Right atrium auricular region (tissue), 2 donors: ENCODE results near the gene PRDX2. TPM values are rescaled to one million over a fixed set of nuclear protein-coding genes. Genes with fewer than 3 reads are reported as not detected.

Experiments
- DNase-seq: peaks from one replicate; pipeline ENCODE4 v3.0.0-alpha.2; 2019; ENCODE audit warnings: low spot score
- H3K27ac ChIP-seq, 2 donors: fragments of 200-600 bp; sonication (generic); 1 replicate in 1 of 2; 2 replicates in 1 of 2; pipeline ENCODE4 v1.5.1; 2016 to 2019
- H3K27me3 ChIP-seq, 2 donors: fragments of 200-600 bp; sonication (generic); one replicate each; pipeline versions ENCODE4 v1.5.1 to v1.6.0; 2017 to 2019
- H3K36me3 ChIP-seq: fragments of 200-600 bp; sonication (generic); one replicate; pipeline ENCODE4 v1.5.1; 2016
- H3K4me1 ChIP-seq, 2 donors: fragments of 200-600 bp; sonication (generic); one replicate each; pipeline versions ENCODE4 v1.5.1 to v1.6.0; 2017 to 2019
- H3K4me3 ChIP-seq, 2 donors: fragments of 200-600 bp; sonication (generic); 1 replicate in 1 of 2; 2 replicates in 1 of 2; pipeline ENCODE4 v1.5.1; 2017 to 2019; ENCODE audit warnings: mild to moderate bottlenecking in 1 of 2, moderate library complexity in 1 of 2
- H3K9me3 ChIP-seq, 2 donors: fragments of 200-600 bp; sonication (generic); one replicate each; pipeline ENCODE4 v1.5.1; 2019
- total RNA-seq, 2 donors: library from RNA; depleted of rRNA; stranded (reverse); fragments of >200 nt; gene quantifications; one replicate each; pipeline ENCODE4 v1.1.0, GENCODE V29; 2016
- TF ChIP-seq, protein P1 (sequence below), 2 donors: fragments of 200-600 bp; sonication (generic); IDR thresholded peaks; one replicate each; pipeline ENCODE4 v1.5.1; 2019; ENCODE audit warnings: antibody characterized with exemption in 2 of 2

The PRDX2 gene
- total RNA-seq, 2 donors from 2014 or later: 702 to 859 TPM

DNA sequence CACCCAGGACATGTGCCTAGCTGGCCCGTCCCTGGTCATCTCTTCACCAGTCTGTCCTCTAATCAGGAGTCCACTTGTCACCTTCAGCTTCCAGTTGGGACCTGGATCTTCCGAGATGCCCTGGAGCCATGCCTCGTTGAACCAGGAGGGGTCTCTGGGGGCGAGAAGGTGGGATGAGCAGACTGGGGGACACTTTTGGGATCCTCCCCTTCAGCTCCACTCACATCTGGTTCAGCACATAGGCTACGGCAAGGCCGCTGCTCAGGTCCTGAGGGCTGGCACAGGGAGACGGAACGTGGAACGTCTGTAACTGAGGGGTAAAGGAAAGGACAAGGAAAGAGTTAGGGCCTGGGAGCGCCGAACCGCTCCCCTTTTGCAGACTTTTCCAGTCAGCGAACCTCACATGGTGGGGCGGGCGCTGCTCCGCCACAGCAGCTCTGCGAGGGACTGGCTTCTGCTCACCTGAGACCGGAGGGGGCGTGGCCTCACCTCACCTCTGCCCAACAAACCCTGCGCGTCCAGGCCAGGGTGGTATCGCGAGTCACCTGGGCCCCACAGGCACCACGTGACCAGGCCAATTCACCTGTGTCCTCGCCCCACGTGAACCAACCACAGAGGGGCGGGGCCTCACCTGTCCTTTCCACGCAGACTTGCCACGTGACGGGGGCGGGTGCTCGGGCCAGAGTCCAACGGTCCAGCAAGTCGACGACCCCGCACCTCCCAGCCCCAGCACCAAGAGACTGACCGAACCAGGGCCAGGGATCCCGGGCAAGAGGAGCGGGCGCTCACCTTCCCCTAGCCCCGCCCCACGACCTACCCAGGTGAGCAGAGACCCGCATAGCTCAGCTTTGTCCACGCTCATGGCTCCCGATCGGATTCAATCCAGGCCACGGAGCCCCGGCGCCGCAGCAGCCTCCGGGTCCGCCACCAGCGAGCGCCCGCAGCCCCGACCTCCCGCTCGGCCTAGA, 26.7 kb downstream of the PRDX2 start, which contains the start of gene HOOK2:
Gene HOOK2 (minus strand): TSS at position 965 of the 968 bp plus-strand sequence. CDS start 103 bp downstream, at position 862.
- Histone ChIP-seq H3K4me3 (peak within 1 kb of the TSS; percentile 49 to 70), H3K27ac (peak within 1 kb of the TSS; percentile 72 to 87), H3K4me1 (peaks cover 0 to 51% of the 10 kb centered on the region in 2 donors), H3K36me3 (no peaks in the 10 kb centered on the region), H3K9me3 (no peaks in the 10 kb centered on the region), H3K27me3 (no peaks in the 10 kb centered on the region)
- TF ChIP-seq, protein P1, sequence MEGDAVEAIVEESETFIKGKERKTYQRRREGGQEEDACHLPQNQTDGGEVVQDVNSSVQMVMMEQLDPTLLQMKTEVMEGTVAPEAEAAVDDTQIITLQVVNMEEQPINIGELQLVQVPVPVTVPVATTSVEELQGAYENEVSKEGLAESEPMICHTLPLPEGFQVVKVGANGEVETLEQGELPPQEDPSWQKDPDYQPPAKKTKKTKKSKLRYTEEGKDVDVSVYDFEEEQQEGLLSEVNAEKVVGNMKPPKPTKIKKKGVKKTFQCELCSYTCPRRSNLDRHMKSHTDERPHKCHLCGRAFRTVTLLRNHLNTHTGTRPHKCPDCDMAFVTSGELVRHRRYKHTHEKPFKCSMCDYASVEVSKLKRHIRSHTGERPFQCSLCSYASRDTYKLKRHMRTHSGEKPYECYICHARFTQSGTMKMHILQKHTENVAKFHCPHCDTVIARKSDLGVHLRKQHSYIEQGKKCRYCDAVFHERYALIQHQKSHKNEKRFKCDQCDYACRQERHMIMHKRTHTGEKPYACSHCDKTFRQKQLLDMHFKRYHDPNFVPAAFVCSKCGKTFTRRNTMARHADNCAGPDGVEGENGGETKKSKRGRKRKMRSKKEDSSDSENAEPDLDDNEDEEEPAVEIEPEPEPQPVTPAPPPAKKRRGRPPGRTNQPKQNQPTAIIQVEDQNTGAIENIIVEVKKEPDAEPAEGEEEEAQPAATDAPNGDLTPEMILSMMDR (IDR thresholded peaks at IDR 0.05): no peak
- DNase-seq: no peak

DNA sequence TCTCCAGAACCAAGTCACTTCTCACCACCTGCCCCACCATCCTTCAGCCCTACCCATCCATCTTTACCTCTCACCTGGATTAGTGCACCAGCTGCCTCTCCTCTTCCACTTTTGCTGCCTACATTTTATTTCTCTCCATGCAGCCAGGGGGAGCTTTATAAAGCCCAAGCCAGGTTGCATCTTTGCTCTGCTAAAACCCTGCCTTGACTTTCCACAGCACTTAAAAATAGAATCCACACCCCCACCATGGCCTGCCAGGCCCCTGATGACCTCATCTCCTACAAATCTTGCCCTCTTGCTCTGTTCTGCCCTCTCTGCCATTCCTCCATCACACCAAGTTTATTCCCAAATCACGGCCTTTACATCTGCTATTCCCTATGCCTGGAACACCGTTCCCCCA, 28.0 kb downstream of the PRDX2 start:
- H3K4me3 ChIP-seq: no peak overlapping the region
- no peaks in the 10 kb centered on the region for H3K27me3 ChIP-seq
- no peaks in the 10 kb centered on the region for H3K36me3 ChIP-seq
- TF ChIP-seq, protein P1 (IDR thresholded peaks at IDR 0.05): peak in 1 of 2 donors; percentile 49
- no peak for DNase-seq
- H3K9me3 ChIP-seq: no peaks in the 10 kb centered on the region
- peak overlapping the region; percentile 7 to 72 for H3K27ac ChIP-seq
- H3K4me1 ChIP-seq: peaks cover 0 to 39% of the 10 kb centered on the region in 2 donors

DNA sequence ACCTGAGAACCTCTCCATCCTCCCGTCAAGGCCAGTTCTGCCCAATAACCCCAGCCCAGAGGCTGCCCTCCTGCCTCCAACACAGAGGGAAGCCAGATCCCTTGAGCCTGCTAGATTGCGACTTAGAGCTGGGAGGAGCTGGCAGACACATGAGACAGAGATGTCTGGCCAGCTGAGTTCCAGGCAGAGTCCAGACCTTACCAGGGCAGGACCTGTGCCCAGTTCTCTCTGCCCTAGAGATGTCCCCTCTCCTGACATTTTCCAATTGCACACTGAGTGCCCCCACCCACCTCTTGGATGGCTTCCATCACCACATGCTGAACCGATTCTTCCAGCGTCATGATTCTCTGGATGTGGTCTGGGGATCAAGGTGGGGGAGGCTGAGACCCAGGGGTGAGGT, 29.3 kb downstream of the PRDX2 start:
- TF ChIP-seq, protein P1 (IDR thresholded peaks at IDR 0.05): no peak
- DNase-seq: peak; percentile 59
- no peaks in the 10 kb centered on the region for H3K27me3 ChIP-seq
- no peak overlapping the region for H3K4me3 ChIP-seq
- H3K36me3 ChIP-seq: no peaks in the 10 kb centered on the region
- H3K4me1 ChIP-seq: peaks cover 0 to 32% of the 10 kb centered on the region in 2 donors
- peak overlapping the region; percentile 41 to 51 for H3K27ac ChIP-seq
- H3K9me3 ChIP-seq: no peaks in the 10 kb centered on the region

DNA sequence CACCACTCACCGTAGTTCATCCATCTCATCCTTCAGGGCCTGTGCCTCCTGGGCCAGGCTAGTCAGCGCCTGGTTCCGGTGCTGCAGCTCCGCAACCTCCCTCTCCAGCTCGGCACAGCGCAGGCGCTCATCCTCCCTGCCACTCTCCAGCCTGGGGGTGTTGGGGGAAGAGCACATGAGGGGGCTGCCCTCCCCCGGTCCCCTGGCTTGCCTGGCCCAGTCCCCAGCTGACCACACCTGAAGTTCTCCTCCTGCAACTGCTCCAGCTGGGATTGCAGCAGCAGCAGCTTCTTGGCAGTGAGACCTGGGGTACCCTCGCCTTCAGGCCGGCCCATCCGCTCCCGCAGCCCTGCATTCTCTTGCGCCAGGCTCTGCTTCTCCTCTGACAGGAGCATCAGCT, 30.7 kb downstream of the PRDX2 start:
- H3K4me3 ChIP-seq: no peak overlapping the region
- H3K36me3 ChIP-seq: no peaks in the 10 kb centered on the region

DNA sequence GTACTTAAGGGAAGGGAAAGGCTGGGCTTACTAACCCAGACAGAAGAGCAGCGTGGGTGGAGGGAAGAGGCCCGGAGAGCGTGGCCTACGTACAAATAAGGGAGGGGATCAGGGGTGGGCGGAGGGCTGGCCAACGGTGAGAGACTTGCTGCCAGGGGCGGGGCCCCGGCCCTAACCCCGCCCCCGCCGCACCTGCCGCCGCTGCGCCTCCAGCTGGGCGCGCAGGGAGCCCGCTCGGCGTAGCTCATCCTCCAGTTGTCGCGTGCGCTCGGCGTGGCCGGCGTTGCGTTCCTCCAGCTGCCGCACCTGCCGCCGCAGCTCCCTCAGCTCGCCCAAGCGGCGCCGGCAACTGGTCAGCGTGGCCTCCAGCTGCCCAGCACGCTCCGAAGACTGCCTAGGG, 31.9 kb downstream of the PRDX2 start:
- Histone ChIP-seq H3K27ac (no peak overlapping the region), H3K4me1 (peaks cover 0 to 28% of the 10 kb centered on the region in 2 donors), H3K9me3 (no peaks in the 10 kb centered on the region), H3K36me3 (peaks cover 1% of the 10 kb centered on the region), H3K27me3 (no peaks in the 10 kb centered on the region), H3K4me3 (no peak overlapping the region)
- no peak for DNase-seq
- TF ChIP-seq, protein P1 (IDR thresholded peaks at IDR 0.05): no peak

More for the DNA sequence above, 30.7 kb downstream of the PRDX2 start:
- H3K4me1 ChIP-seq: peaks cover 0 to 34% of the 10 kb centered on the region in 2 donors
- no peak for DNase-seq
- H3K9me3 ChIP-seq: no peaks in the 10 kb centered on the region
- TF ChIP-seq, protein P1 (IDR thresholded peaks at IDR 0.05): no peak
- H3K27me3 ChIP-seq: no peaks in the 10 kb centered on the region
- H3K27ac ChIP-seq: no peak overlapping the region
